CD4-positive, alpha-beta T cell treated with Interleukin-4 for 4 hours (primary cell): Measurements from ENCODE around the gene ULBP1.
"Not testable (repeated sequence)": the region's sequence is repeated elsewhere in the genome, so short reads cannot be mapped to it uniquely, and the experiment has no call there.

ENCODE experiments used
- DNase-seq: peaks from one replicate; pipeline ENCODE4 v3.0.0-alpha.2; 2020

Gene ULBP1

DNA sequence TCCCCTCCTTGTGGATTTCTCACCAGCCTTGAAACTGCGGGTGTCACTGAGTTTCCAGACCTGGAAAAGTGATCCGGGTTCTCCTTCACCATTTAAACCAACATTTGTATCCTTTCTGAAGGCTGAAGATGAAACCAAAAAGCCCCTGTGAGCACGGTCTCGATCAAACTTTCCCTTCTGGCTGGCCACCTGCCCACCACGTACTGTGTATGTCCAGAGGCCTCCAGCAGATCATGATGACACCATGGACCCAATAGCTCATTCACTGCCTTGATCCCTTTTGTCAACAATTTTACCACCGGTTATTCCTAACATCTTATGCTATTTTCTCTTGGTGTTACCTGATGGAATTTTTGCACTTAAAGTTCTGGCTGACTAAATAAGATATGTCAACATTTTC lies 15.6 kb downstream of the ULBP1 start:
- no peak for DNase-seq

DNA sequence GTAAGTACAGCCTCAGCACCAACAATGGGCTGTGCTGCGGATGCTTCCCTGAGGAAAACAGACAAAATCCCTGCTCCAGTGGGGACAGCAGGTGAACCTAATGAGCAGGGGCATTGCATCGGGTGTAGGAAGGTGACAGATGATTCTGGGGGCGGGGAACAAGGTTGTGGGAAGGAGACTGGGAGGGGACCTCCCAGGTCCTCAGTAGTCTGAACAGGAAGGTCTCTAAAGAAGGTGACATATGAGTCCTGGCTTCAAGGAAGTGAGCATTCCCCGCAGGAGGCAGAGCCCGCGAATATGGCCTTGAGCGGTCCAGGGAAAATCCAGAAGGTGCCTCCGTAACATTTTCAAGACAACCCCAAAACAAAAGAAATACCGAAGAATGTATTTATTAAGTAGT lies 19.4 kb downstream of the ULBP1 start:
- no peak for DNase-seq

DNA sequence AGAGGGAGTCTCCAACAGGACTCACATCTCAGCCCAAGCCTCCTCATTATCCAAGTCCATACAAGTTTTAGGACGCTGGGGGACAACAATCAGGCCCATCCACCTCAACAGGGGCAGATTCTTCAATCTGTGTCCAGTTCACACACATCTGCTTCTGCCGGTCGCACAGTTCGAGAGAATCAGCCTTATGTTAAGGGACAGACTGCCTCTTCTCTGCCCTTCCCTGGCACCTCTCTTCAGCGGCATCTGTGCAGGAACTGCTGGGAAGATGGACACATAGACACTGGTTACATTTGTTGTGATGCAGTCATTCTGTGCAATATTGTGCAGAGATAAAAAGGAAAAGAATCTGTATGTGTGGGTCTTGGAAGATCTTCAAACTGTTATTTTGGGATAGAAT lies 21.0 kb downstream of the ULBP1 start:
- DNase-seq = no peak

DNA sequence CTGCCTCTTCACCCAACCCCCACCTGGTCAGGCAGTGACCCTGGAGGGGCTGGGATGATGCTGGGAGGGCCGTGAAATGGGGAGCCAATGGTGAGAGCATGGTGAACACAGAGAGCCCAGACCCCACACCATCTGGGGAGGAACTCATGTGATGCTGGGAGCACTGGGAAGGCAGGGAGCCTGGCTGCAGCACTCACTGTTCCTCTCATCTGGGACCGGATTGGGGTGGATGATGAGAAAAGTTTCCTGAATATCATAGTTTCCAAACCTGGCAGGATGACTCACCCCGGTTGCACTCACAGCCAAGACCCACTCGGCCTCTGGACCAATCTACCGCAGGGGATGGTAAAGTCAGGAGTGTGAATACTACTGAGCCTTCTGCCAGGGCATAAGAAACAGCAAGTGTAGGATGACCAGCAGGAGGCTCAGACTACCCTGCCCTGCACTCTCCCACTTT lies 21.8 kb downstream of the ULBP1 start:
- no peak for DNase-seq

DNA sequence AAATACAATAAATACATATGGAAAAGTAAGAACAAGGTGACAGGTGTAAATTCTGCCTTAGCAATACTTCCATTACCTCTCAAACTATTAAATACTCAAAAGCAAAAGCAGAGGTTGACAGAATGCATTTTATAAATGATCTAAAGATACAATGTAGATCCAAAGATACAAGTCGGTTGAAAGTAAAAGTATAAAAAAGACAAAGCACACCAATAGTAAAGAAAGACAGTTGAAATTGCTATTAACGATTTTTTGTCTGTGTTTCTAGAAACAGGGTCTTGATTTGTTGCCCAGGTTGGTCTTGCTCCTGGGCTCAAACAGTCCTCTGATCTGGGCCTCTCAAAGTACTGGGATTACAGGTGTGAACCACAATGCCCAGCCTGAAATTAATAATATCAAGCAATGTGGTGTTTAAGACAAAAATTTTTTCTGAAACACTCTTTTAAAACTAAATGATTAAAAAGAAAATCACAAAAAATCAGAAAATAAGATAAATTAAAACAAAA lies 23.9 kb downstream of the ULBP1 start:
- DNase-seq = no peak

DNA sequence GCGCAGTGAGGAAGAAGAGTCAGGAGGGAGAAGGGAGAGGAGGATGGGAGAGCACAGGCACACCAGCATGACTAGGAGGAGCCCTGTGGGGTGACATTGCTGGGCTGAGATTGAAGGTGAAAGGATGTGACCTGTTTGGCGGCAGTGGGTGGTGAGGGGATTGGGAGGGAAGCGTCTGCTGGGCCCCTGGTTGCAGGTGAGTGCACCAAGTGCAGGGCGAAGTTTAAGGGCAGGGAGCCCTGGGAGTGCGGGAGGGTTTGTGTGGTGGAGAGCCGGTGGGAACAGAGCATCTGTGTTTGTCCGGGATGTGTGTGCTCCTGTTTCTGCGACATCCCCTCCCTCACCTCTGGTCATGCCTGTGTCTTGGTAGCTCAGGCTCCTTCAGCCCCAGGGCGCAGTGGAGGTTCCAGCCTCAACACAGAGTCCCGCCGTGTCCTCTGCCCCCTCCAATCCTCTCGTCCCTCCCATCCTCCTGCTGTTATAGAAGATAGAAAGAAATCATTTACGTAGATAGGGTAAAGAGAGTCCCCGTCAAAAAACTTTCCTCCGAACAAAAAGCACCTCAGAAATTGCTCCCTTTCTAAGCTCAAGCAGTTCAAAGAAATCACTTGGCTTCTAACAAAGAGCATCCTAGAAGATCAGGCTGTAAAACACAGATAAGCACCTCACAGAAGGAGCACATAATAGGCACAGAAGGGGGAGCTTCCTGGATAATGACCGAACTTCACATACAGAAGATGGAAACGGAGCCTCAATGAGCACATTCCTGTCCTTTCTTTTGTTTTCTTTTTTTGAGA lies 25.0 kb downstream of the ULBP1 start:
- DNase-seq = no peak

DNA sequence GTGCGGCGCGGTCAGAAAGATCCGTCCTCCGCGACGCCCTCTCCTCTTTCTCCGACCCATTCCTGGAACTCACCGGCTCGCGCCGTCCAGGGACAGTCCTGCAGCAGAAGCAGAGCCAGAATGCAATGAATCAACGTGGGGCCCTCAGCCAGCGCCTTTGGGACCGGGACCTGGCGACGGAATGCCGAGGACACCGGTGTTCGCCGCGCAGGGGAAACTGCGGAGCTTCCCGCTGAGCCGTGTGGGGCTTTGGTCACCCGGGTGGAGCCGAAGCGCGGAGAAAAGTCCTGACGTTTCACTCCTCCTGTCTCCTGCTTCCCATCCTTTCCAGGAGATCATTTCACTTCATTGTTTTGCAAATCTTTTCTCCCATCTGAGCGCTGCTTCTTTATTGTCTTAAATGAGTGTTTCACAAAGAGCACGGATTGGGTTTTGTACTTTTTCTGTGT lies 26.5 kb downstream of the ULBP1 start:
- no peak for DNase-seq

DNA sequence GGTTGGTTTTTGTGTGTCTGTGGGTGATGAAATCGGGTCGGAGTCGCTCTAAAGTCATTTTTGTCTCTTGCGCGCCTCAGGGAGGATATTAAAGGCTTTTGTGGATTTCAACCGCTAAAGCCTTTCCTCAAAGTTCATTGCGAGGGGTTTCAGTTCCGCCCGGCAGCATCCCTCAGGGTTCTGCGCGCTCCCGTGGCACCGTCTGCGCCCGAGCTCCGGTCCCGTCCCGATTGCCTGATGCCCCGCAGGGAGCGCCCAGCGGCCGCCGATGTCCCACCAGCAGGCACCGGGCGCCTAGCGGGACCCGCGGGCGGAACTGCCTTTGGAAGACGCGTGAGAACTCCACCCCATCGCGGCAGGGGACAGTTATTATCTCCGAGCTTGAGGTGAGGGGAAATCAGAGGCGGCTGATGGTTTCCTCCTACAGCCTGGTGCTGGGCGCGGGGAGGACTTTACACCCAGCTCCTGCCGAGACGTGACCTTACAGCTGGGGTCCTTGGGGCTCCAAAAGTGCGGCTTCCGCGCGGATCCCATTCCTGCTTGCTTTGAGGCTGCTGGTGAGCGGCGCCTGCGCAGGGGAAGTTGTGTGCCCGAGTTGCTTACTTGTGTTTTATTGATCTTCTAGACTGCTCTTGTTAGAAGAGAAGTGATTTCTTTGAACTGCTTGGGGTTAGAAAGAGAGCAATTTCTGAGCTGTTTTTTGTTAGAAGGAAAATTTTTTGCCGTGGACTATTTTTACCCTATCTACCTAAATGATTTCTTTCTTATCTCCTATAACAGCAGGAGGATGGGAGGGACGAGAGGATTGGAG lies 27.1 kb downstream of the ULBP1 start:
- DNase-seq = no peak

DNA sequence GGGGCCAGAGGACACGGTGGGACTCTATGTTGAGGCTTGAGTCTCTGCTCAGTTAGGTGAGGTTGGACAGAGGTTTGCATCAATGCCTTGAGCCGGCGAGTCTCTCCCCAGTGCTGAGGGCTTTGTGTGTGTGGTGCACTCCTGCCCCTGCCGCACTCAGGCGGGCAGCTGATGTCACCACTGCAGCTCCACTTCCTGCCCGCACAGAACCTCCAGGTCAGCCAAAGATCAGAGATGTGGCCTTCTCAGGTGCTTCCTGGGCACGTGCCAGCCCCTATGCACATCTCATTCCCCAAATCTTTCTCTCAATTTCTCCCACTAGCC lies 27.7 kb downstream of the ULBP1 start:
- DNase-seq = not testable (repeated sequence)

DNA sequence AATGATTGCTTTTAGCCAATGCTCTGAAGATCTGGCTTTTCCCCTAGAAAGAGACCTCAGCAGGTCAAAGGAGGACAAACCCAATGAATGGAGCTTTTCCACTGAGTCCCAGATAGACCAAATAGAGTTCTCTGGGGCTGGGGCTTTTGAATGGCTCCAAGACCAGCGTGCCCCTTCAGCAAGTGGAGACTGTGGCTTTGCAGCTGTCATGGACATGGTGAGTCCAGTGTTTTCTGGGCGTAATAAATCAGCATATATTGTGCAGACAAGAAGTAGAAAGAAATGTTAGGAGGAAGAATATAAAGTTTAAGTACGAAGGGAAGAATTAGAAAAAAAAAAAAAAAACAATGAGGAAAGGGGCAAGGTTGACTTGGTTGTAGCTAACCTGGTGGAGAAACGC lies 28.1 kb downstream of the ULBP1 start:
- DNase-seq = no peak

DNA sequence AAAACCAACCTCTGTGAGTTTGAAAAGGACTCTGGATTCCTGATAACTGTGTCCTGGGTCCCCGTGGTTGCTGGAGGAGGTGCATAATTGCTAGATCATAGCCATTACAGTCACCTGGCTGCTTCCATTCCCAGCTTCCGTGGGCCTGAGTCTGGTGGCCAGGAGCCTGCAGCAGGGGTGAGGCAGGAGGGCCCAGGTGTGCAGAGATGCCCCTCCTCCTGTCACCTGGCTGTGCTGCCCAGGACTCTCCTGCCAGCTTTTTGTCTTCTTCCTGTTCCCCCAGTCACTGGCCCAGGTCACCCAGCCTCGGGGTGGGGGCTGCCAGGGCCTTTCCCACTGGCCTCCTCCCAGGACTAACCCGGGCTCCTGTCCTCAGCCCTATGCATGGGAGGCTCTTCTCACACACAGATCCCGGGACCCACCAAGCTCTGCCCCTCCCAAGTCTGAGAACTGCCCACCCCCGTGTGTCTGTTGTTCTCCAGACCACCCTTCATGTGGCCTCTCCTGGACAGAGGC lies 31.6 kb downstream of the ULBP1 start:
- no peak for DNase-seq

DNA sequence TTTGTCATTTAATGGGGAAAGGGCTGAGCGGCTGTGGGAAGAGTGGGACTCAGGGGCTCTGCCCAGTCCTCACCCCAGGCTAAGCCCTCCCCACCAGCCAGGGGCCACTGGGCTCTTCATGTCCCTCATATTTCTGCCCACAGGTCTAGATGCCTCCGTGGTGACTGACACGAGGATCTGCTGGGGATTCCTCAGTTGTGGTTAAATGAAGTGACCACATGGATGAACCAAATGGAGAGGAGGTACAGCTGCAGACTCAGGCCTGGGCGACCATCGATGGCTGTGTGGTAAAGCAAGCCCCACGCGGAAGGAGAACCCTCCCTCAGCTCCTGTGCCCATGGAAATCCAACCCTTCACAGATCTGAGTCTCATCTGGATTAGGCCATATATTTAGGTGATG lies 32.2 kb downstream of the ULBP1 start:
- DNase-seq = no peak

DNA sequence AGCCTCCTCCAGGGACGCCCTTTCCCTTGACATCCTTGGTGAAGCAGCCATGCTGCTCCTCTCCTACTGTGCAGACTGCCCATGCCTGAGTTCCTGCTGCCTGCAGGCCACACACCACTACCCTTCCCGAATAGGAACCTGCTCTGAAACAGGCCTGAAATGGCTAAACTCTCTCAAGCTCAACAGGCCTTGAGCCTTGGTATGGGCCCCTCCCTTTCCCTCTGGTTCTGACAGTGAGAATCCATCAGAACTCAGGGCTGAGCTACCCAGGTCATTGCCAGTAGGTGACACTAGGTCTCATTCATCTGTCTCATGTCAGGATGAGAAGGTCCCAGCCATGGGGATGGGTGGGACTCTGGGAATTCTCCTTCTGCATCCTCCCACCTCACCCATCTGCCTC lies 35.9 kb downstream of the ULBP1 start:
- DNase-seq = no peak

DNA sequence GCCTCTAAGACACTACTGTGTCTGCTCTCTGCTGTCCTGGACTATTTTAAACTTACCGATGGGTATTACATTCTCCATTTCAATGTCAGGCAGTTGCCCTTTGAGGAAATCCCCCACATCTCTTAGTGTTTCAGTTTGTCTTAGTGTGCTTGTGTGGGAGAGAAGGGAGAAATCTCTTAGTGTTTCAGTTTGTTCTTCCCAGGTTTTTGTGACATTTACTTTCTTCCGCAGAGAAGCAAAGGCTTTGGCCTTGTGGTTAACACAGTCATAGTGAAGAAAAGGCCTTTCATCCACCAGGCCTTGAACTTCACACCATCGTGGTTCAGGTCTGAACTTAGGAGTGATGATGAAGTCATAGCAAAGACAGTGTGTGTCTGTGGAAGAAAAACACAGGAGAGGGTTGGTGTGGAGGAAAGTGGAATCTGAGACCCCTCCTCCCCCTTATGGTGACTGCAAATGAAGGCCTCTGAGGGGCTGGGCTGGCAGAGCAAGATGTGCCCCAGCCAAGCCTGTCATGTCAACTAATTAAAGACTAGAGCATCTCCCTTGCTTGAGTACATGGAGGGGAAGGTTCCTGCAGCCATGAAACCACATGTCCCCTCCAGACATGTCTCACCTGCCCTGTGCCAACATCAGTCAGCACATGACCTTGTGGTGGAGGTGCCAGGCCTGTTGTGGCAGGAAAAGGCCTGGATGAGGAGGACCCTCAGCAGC lies 37.7 kb downstream of the ULBP1 start:
- DNase-seq = peak; percentile 25

DNA sequence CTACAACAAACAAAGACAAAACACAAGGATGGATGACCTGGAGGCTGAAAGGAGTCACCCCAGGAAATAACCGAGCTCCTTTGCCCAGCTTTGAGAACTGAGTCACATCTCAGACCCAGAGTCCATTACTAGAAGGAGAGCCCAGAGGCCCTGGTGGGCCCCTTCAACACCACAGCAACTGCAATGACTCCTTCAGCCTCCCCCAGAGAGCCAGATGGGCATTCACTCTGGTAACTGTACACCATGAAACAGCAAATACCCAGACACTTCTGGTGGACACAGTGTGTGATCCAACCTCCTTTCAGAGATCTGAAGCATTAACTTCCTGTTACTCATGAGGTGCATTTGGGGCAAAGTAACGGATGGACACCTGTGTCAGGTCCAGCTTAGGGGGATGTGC lies 39.0 kb downstream of the ULBP1 start:
- DNase-seq = no peak

DNA sequence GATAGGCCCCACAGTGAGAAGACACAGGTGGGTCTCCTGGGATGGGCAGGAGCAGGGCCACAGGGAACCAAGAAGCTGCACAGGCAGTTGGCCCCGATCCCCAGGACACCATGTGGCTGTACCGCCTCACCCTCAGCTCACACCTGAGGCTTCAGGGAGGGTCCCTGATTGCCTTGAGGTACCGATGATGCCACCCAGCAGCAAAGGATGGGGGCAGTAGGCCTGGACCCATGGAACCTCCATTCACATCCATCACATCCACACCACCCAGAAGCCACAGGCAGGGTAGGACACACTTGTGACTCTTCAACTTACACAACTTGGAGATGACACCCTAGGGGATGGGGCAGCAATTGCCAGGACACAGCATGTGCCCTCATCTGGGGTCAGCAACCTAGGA lies 39.9 kb downstream of the ULBP1 start:
- not testable (repeated sequence) for DNase-seq

DNA sequence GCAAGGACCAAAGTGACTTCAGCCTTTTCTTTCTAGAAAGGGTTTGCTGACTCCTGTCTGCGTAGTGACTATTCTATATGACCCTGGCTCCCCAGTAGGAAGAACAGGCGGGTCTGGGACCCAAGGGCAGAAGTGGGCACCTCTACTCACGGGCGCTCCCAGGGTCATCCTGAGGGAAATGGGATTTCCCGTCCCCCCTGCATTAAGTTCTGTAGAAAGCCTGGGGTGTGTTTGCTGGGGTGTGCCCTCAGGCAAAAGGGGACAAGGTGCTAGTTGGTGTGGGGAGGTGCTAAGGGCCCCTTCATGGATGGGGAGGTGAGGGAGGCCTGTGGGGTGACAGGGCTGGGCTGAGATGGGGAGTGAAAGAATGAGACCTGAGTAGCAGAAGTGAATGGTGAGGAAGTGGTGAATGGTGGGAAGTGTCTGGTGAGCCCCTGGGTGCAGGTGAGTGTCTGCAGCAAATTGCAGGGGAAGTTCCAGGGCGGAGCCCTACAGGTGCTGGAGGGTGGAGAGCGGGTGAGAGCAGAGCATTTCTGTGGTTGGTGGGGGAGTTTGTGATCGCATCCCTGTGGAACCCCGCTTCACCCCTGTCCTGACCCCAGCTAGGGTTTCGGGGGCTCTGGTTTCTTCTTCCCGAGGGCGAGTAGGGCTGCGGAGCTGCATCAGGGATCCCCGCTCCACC lies 40.5 kb downstream of the ULBP1 start:
- DNase-seq = peak; percentile 76

DNA sequence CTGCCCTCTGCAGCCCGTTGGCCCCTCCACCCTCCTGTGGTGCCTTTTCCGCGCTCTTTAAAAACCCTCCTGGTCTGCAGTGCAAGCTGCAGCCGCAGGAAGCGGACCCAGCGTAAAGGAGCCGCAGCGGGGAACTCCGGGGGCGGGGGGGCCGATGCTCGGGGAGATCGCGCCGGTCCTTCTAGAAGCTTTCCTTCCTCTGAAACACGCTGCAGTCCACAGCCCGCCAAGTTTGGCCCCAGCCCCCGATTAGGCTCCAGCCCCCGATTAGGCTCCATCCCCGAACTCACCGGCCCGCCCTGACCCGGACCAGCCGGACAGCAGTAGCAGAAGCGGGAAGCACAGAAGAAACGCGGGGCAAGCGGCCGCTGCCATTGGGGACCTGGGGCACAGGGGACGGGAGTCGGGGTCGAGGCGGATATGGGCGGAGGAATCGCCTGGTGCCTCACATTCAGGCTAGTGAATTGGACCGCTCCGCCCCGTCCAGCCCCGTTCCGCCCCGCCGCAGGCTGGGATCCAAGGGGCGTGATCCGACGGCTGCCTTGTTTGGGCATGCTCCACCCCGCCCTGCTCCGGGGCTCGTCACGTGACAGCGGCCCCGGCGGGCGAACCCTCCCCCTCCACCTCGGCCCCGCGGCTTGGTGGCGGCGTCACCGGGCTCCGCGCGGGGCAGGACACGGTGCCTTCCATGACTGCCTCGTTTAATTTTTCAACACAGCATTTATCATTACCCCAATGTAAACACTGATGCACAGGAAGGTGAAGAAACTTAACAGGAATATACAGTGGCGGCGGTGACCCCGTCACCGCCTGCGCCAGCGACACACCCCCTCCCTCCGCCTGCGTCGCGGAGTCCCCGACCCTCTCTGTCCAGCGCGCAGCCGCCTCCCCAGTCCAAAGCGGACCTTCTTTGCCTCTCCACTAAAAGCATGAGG lies 41.3 kb downstream of the ULBP1 start:
- DNase-seq = peak; percentile 87

DNA sequence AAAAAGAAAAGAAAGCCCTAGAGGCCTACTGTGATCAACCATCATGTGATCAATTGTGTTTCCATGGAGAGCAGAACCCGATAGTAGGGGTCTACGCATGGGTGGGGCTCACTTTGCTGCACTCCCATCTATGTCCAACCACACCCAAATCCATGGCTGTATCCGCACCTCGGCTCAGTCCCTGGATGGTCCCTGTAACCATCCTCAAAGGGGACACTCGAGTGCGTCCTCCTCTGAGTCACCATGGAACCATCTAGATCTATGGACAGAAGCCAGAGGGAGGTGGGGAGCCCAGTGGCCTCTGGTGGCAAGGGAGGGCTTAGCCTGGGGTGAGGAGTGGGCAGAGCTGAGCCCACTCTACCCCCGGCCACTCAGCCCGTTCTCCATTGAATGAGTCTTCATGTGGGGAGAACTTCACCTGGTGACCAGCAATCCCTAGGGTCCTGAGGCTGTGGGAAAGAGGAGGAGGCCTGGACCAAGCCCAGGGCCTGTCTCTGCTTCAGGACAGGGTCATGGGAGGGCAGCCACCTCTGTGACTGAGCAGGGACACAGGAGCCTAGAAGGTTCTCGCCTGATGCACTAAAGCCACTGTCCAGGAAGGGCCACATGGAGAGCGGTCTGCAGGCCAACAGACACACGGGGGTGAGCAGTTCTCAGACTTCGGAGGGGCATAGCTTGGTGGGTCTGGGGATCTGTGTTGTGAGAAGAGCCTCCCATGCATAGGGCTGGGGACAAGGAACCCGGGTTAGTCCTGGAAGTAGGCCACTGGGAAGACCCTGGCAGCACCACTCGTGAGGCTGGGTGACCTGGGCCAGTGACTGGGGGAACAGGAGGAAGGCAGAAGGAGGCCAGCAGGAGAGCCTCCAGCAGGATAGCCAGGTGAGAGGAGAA lies 42.3 kb downstream of the ULBP1 start:
- no peak for DNase-seq

DNA sequence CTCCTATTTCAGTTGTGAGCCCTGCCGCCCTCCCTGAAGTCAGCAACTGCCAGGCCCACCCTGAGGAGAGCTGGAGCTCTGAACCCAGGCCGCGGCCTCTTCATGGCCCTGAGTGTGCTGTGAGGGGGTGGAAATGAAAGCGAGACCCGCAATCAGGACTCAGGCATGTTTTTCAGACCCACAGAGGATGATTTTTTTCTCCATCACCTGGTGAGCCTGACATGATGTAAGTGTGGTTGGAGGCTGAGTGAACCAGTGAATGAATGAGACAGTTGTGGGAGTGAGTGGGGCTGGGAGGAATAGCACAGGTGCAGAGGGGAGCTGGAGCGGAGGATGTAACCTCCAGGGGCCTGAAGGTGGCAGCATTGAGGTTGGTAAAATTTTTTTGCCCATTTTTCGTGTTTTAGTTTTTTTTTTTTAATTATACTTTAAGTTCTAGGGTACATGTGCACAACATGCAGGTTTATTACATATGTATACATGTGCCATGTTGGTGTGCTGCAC lies 43.3 kb downstream of the ULBP1 start:
- peak; percentile 29 for DNase-seq
